GM18511 (cell line): ENCODE measurements around the gene NARS2.
A peak's percentile ranks its signal among the peaks of the same experiment; 100 is the strongest.
"Not testable (repeated sequence)": the region's sequence is repeated elsewhere in the genome, so short reads cannot be mapped to it uniquely, and the experiment has no call there.

Source experiments
- ATAC-seq: cut with Tn5 transposase; IDR thresholded peaks from one replicate; pipeline ENCODE4 v1.9.1; 2021; ENCODE audit warnings: mild to moderate bottlenecking, moderate library complexity; ENCODE audit not compliant: unreplicated experiment

Gene NARS2

GRCh38 chr11:78577495-78577894 is 2.8 kb upstream of the NARS2 start:
- ATAC-seq = no peak

GRCh38 chr11:78576549-78577097 is 2.0 kb upstream of the NARS2 start:
- no peak for ATAC-seq

GRCh38 chr11:78575478-78575877 is 814 bp upstream of the NARS2 start:
- ATAC-seq = no peak

- no peak for ATAC-seq
Observed at GRCh38 chr11:78573681-78574080, 983 bp downstream of the NARS2 start.

- no peak for ATAC-seq
Observed at GRCh38 chr11:78573271-78573670, 1.4 kb downstream of the NARS2 start.

GRCh38 chr11:78572394-78572793 is 2.3 kb downstream of the NARS2 start:
- ATAC-seq = no peak

GRCh38 chr11:78570031-78570430 is 4.6 kb downstream of the NARS2 start:
- no peak for ATAC-seq

GRCh38 chr11:78567209-78567608 is 7.5 kb downstream of the NARS2 start:
- ATAC-seq = no peak

- peak; percentile 69 for ATAC-seq
Observed at GRCh38 chr11:78564490-78565467, 9.9 kb downstream of the NARS2 start.

- peak; percentile 32 for ATAC-seq
Observed at GRCh38 chr11:78564037-78564436, 10.6 kb downstream of the NARS2 start.

- ATAC-seq = not testable (repeated sequence)
Observed at GRCh38 chr11:78563090-78563489, 11.6 kb downstream of the NARS2 start.

GRCh38 chr11:78562398-78562797 is 12.3 kb downstream of the NARS2 start:
- no peak for ATAC-seq

- ATAC-seq = no peak
Observed at GRCh38 chr11:78560826-78561484, 13.7 kb downstream of the NARS2 start.

- ATAC-seq = no peak
Observed at GRCh38 chr11:78560153-78560552, 14.5 kb downstream of the NARS2 start.

- no peak for ATAC-seq
Observed at GRCh38 chr11:78557236-78557635, 17.4 kb downstream of the NARS2 start.

- no peak for ATAC-seq
Observed at GRCh38 chr11:78555592-78555991, 19.1 kb downstream of the NARS2 start.

- no peak for ATAC-seq
Observed at GRCh38 chr11:78552881-78553280, 21.8 kb downstream of the NARS2 start.

GRCh38 chr11:78552139-78552538 is 22.5 kb downstream of the NARS2 start:
- not testable (repeated sequence) for ATAC-seq

- no peak for ATAC-seq
Observed at GRCh38 chr11:78551066-78551465, 23.6 kb downstream of the NARS2 start.

- ATAC-seq = no peak
Observed at GRCh38 chr11:78549624-78550409, 24.8 kb downstream of the NARS2 start.
